Trophoblast cell (in vitro differentiated cells and primary cell): ENCODE results near the gene PLET1.

ENCODE experiments used
- DNase-seq, 2 donors: peaks; one replicate each; pipeline ENCODE4 v3.0.0-alpha.2; 2016
- H2AFZ ChIP-seq: 2 replicates; pipeline ENCODE4 v1.6.1; 2013; ENCODE audit warnings: low read length, moderate library complexity, mild to moderate bottlenecking; ENCODE audit not compliant: insufficient read depth, poor library complexity
- H2AK5ac ChIP-seq: 2 replicates; pipeline ENCODE4 v1.6.1; 2013; ENCODE audit warnings: mild to moderate bottlenecking, low read length
- H2BK120ac ChIP-seq: 2 replicates; pipeline ENCODE4 v1.6.1; 2013; ENCODE audit warnings: low read length, mild to moderate bottlenecking, moderate library complexity; ENCODE audit not compliant: insufficient read depth, poor library complexity
- H2BK12ac ChIP-seq: 2 replicates; pipeline ENCODE4 v1.6.1; 2013; ENCODE audit warnings: mild to moderate bottlenecking, low read length, moderate library complexity
- H2BK5ac ChIP-seq: 2 replicates; pipeline ENCODE4 v1.6.1; 2013; ENCODE audit warnings: low read length, low read depth, moderate library complexity, mild to moderate bottlenecking; ENCODE audit not compliant: poor library complexity
- H3K14ac ChIP-seq: 2 replicates; pipeline ENCODE4 v1.6.1; 2013; ENCODE audit warnings: mild to moderate bottlenecking, low read length
- H3K18ac ChIP-seq: 2 replicates; pipeline ENCODE4 v1.6.1; 2013; ENCODE audit warnings: mild to moderate bottlenecking, low read length
- H3K23ac ChIP-seq: 2 replicates; pipeline ENCODE4 v1.6.1; 2013; ENCODE audit warnings: low read length
- H3K27ac ChIP-seq: 2 replicates; pipeline ENCODE4 v1.5.1; 2013; ENCODE audit warnings: low read depth, mild to moderate bottlenecking, inconsistent platforms, low read length, moderate library complexity
- H3K27me3 ChIP-seq: 2 replicates; pipeline ENCODE4 v1.6.1; 2013; ENCODE audit warnings: inconsistent platforms, mild to moderate bottlenecking, low read length, moderate library complexity; ENCODE audit not compliant: insufficient read depth
- H3K36me3 ChIP-seq, 2 experiments: 1 replicate in 1 of 2; 2 replicates in 1 of 2; pipeline ENCODE4 v1.6.1; 2013; ENCODE audit warnings: low read length in 2 of 2, mild to moderate bottlenecking in 2 of 2, moderate library complexity in 1 of 2; ENCODE audit not compliant: insufficient read depth in 2 of 2, control insufficient read depth in 1 of 2
- H3K4ac ChIP-seq: 2 replicates; pipeline ENCODE4 v1.6.1; 2013; ENCODE audit warnings: low read depth, mild to moderate bottlenecking, low read length, moderate library complexity
- H3K4me1 ChIP-seq, 2 experiments: 1 replicate in 1 of 2; 2 replicates in 1 of 2; pipeline ENCODE4 v1.6.1; 2013; ENCODE audit warnings: low read length in 2 of 2, mild to moderate bottlenecking in 2 of 2, moderate library complexity in 1 of 2; ENCODE audit not compliant: insufficient read depth in 2 of 2, control insufficient read depth in 1 of 2
- H3K4me2 ChIP-seq: 2 replicates; pipeline ENCODE4 v1.6.1; 2013; ENCODE audit warnings: inconsistent platforms, mild to moderate bottlenecking, low read length, moderate library complexity
- H3K4me3 ChIP-seq: 2 replicates; pipeline ENCODE4 v1.5.1; 2013; ENCODE audit warnings: mild to moderate bottlenecking, low read depth, low read length, inconsistent platforms
- H3K79me1 ChIP-seq: one replicate; pipeline ENCODE4 v1.6.1; 2013; ENCODE audit warnings: low read length
- H3K79me2 ChIP-seq: 2 replicates; pipeline ENCODE4 v1.6.1; 2013; ENCODE audit warnings: low read length, mild to moderate bottlenecking; ENCODE audit not compliant: control insufficient read depth, insufficient read depth, poor library complexity
- H3K9ac ChIP-seq: 2 replicates; pipeline ENCODE4 v1.6.1; 2013; ENCODE audit warnings: mild to moderate bottlenecking, low read length
- H3K9me3 ChIP-seq: 2 replicates; pipeline ENCODE4 v1.6.1; 2013; ENCODE audit warnings: low read depth, mild to moderate bottlenecking, control low read depth, inconsistent platforms, low read length; ENCODE audit not compliant: insufficient read depth
- H4K12ac ChIP-seq: 2 replicates; pipeline ENCODE4 v1.6.1; 2013; ENCODE audit warnings: low read depth, mild to moderate bottlenecking, low read length, moderate library complexity
- H4K8ac ChIP-seq: 2 replicates; pipeline ENCODE4 v1.6.1; 2013; ENCODE audit warnings: low read depth, mild to moderate bottlenecking, low read length, moderate library complexity
- H4K91ac ChIP-seq: one replicate; pipeline ENCODE4 v1.6.1; 2013; ENCODE audit warnings: low read depth, mild to moderate bottlenecking, low read length, moderate library complexity
- WGBS: extraction: QIAGEN DNeasy Blood & Tissue Kit; methylation state at CpG from one replicate; pipeline ENCODE4 v1.1.7; 2013; ENCODE audit warnings: missing lambda C conversion rate; ENCODE audit not compliant: insufficient read length, insufficient coverage; ENCODE audit errors: extremely low coverage; 5-methylcytosine and 5-hydroxymethylcytosine counted together

PLET1 gene

GRCh38 chr11:112235750-112236390, 24.8 kb downstream of the PLET1 start:
- H3K9me3 ChIP-seq = peaks cover 2% of the 10 kb centered on the region
- no peak overlapping the region for H3K18ac ChIP-seq
- H3K27ac ChIP-seq = no peak overlapping the region
- H3K14ac ChIP-seq = no peak overlapping the region
- H3K4ac ChIP-seq = no peak overlapping the region
- H3K79me2 ChIP-seq = no peaks in the 10 kb centered on the region
- H2BK12ac ChIP-seq = no peak overlapping the region
- H3K9ac ChIP-seq = no peak overlapping the region
- H3K79me1 ChIP-seq = peaks cover 7% of the 10 kb centered on the region
- no peak overlapping the region for H4K91ac ChIP-seq
- no peak overlapping the region for H4K8ac ChIP-seq
- no peak overlapping the region for H3K23ac ChIP-seq
- H3K4me2 ChIP-seq = no peak overlapping the region
- no peaks in the 10 kb centered on the region for H3K27me3 ChIP-seq
- H3K4me1 ChIP-seq = peaks cover 0 to 4% of the 10 kb centered on the region in 2 experiments
- no peak overlapping the region for H3K4me3 ChIP-seq
- no peak overlapping the region for H2BK120ac ChIP-seq
- no peak overlapping the region for H2AFZ ChIP-seq
- no peak overlapping the region for H4K12ac ChIP-seq
- H2AK5ac ChIP-seq = no peak overlapping the region
- no peak overlapping the region for H2BK5ac ChIP-seq
- no peak for DNase-seq
- WGBS = no CpG with 5 or more reads among the region's 8 CpGs
- H3K36me3 ChIP-seq = peaks cover 23 to 38% of the 10 kb centered on the region in 2 experiments

GRCh38 chr11:112231952-112232351, 28.7 kb downstream of the PLET1 start:
- Histone ChIP-seq H3K36me3 (peaks cover 7 to 26% of the 10 kb centered on the region in 2 experiments), H4K8ac (no peak overlapping the region), H3K23ac (no peak overlapping the region), H3K4me3 (no peak overlapping the region), H3K79me2 (peaks cover 6% of the 10 kb centered on the region), H4K12ac (no peak overlapping the region), H3K18ac (no peak overlapping the region), H3K9ac (no peak overlapping the region), H3K27ac (no peak overlapping the region), H3K4me2 (no peak overlapping the region), H2AFZ (no peak overlapping the region), H4K91ac (no peak overlapping the region), H2BK120ac (no peak overlapping the region), H3K9me3 (no peaks in the 10 kb centered on the region), H3K79me1 (peaks cover 4% of the 10 kb centered on the region), H2AK5ac (no peak overlapping the region), H2BK12ac (no peak overlapping the region), H3K4me1 (peaks cover 7 to 8% of the 10 kb centered on the region in 2 experiments), H2BK5ac (no peak overlapping the region), H3K27me3 (no peaks in the 10 kb centered on the region), H3K14ac (no peak overlapping the region), H3K4ac (no peak overlapping the region)
- no CpG with 5 or more reads among the region's 2 CpGs for WGBS
- DNase-seq = no peak

GRCh38 chr11:112229746-112230433, 30.8 kb downstream of the PLET1 start:
- no peak overlapping the region for H3K4me3 ChIP-seq
- peaks cover 9% of the 10 kb centered on the region in 2 experiments for H3K4me1 ChIP-seq
- H3K9ac ChIP-seq = no peak overlapping the region
- peaks cover 0 to 13% of the 10 kb centered on the region in 2 experiments for H3K36me3 ChIP-seq
- no peaks in the 10 kb centered on the region for H3K27me3 ChIP-seq
- peaks cover 16% of the 10 kb centered on the region for H3K79me1 ChIP-seq
- H4K91ac ChIP-seq = no peak overlapping the region
- no peak overlapping the region for H2AK5ac ChIP-seq
- H3K4ac ChIP-seq = peak overlapping the region; percentile 63
- H3K14ac ChIP-seq = no peak overlapping the region
- H3K9me3 ChIP-seq = no peaks in the 10 kb centered on the region
- H2BK12ac ChIP-seq = no peak overlapping the region
- no peak overlapping the region for H2BK120ac ChIP-seq
- no CpG with 5 or more reads among the region's 3 CpGs for WGBS
- H2AFZ ChIP-seq = no peak overlapping the region
- H2BK5ac ChIP-seq = no peak overlapping the region
- H3K4me2 ChIP-seq = no peak overlapping the region
- H3K18ac ChIP-seq = no peak overlapping the region
- no peak overlapping the region for H4K12ac ChIP-seq
- H3K23ac ChIP-seq = no peak overlapping the region
- H3K27ac ChIP-seq = peak overlapping the region; percentile 52
- no peak overlapping the region for H4K8ac ChIP-seq
- DNase-seq = peak; percentile 17 to 67
- peaks cover 14% of the 10 kb centered on the region for H3K79me2 ChIP-seq

DNA sequence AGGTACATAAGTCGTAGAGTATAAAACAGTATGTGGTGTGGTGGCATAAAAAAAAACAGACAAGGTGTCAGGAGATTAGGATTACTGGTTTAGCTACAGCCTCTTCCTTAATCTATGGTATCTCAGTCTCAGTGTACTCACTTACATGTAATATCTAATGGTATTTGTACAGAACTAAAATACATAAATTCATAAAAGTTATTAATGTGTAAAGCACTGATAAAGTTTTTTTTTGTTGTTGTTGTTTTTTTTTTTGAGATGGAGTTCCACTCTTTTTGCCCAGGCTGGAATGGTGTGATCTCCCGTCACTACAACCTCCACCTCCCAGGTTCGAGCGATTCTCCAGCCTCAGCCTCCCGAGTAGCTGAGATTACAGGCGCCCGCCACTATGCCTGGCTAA, 31.5 kb downstream of the PLET1 start:
- Histone ChIP-seq H3K9me3 (no peaks in the 10 kb centered on the region), H3K4me1 (peaks cover 9% of the 10 kb centered on the region in 2 experiments), H3K4me3 (no peak overlapping the region), H3K23ac (no peak overlapping the region), H3K14ac (no peak overlapping the region), H3K79me2 (peaks cover 14% of the 10 kb centered on the region), H3K9ac (no peak overlapping the region), H2AFZ (no peak overlapping the region), H4K91ac (no peak overlapping the region), H4K8ac (no peak overlapping the region), H4K12ac (no peak overlapping the region), H2BK120ac (no peak overlapping the region), H2BK5ac (no peak overlapping the region), H3K36me3 (peaks cover 0 to 13% of the 10 kb centered on the region in 2 experiments), H3K18ac (no peak overlapping the region), H3K4ac (no peak overlapping the region), H2BK12ac (no peak overlapping the region), H3K27me3 (no peaks in the 10 kb centered on the region), H3K27ac (no peak overlapping the region), H3K4me2 (no peak overlapping the region), H2AK5ac (no peak overlapping the region), H3K79me1 (peaks cover 16% of the 10 kb centered on the region)
- no peak for DNase-seq
- WGBS = no CpG with 5 or more reads among the region's 7 CpGs
